K562 (cell line): Measurements from ENCODE around the gene NMRAL1. TPM values are rescaled to one million over a fixed set of nuclear protein-coding genes. Genes with fewer than 3 reads are reported as not detected.

Experiments used
- CCNT2 ChIP-seq: IDR thresholded peaks from 2 replicates; pipeline ENCODE4 v1.6.1; 2011; ENCODE audit warnings: borderline replicate concordance, low read depth, mild to moderate bottlenecking, moderate library complexity, mixed read lengths, low read length; ENCODE audit not compliant: insufficient read length; ENCODE audit errors: extremely low read depth
- CREM ChIP-seq: IDR thresholded peaks from 2 replicates; pipeline ENCODE4 v1.6.1; 2014; ENCODE audit warnings: antibody characterized with exemption, low read depth
- CXXC5 ChIP-seq: fragments of 250-450 bp; sonication (Bioruptor Pico); IDR thresholded peaks from 2 replicates; pipeline ENCODE4 v1.8.0; 2022; ENCODE audit warnings: inconsistent platforms, mild to moderate bottlenecking, moderate library complexity
- FOSL1 ChIP-seq: fragments of 200-800 bp; sonication (Bioruptor generic); conservative IDR thresholded peaks from 2 replicates; pipeline ENCODE4 v1.6.1; 2016; ENCODE audit warnings: missing genetic modification characterization, missing compliant biosample characterization
- GABPA ChIP-seq: fragments of 200-800 bp; sonication (Bioruptor generic); conservative IDR thresholded peaks from 2 replicates; pipeline ENCODE4 v1.6.1; 2016; ENCODE audit warnings: low read depth, missing genetic modification characterization, missing compliant biosample characterization
- GABPB1 ChIP-seq: sonication (generic); formaldehyde crosslinking; IDR thresholded peaks from 2 replicates; pipeline ENCODE4 v1.8.0; 2022; ENCODE audit warnings: mild to moderate bottlenecking, missing genetic modification reagents
- HCFC1 ChIP-seq: IDR thresholded peaks from 2 replicates; pipeline ENCODE4 v1.6.1; 2012; ENCODE audit warnings: low read depth, low read length, improper control_type of control experiment
- MAFK ChIP-seq: IDR thresholded peaks from 2 replicates; pipeline ENCODE4 v1.6.1; 2011; ENCODE audit warnings: low read length, improper control_type of control experiment
- MYBL2 ChIP-seq, 2 experiments: fragments of 450-650 bp in 1 of 2; sonication (generic) in 1 of 2; formaldehyde crosslinking in 1 of 2; IDR thresholded peaks; 2 replicates each; pipeline versions ENCODE4 v1.6.1 to v1.8.1; 2017 to 2022; ENCODE audit warnings: borderline replicate concordance in 1 of 2, inconsistent platforms in 1 of 2, low read depth in 1 of 2, mild to moderate bottlenecking in 1 of 2, missing genetic modification reagents in 1 of 2, moderate library complexity in 1 of 2
- NCOA6 ChIP-seq: fragments of 450-650 bp; IDR thresholded peaks from 2 replicates; pipeline ENCODE4 v1.6.1; 2017; ENCODE audit warnings: mild to moderate bottlenecking
- NR3C1 ChIP-seq: sonication (generic); formaldehyde crosslinking; IDR thresholded peaks from 2 replicates; pipeline ENCODE4 v1.8.1; 2022; ENCODE audit warnings: missing genetic modification reagents
- PHF8 ChIP-seq: fragments of 200-600 bp; sonication (generic); IDR thresholded peaks from 2 replicates; pipeline ENCODE4 v1.6.1; 2012; ENCODE audit warnings: mixed run types, mild to moderate bottlenecking, inconsistent platforms, low read length, moderate library complexity, borderline replicate concordance
- RBM17 ChIP-seq: fragments of 200-400 bp; formaldehyde crosslinking; IDR thresholded peaks from 2 replicates; pipeline ENCODE4 v1.6.1; 2017; ENCODE audit warnings: low read depth, mild to moderate bottlenecking, low read length, borderline replicate concordance
- STAT5A ChIP-seq: IDR thresholded peaks from 2 replicates; pipeline ENCODE4 v1.6.1; 2012; ENCODE audit warnings: low read length, inconsistent platforms, borderline replicate concordance
- TBP ChIP-seq: optimal IDR thresholded peaks from 2 replicates; pipeline ENCODE3; 2011; ENCODE audit warnings: low read depth, low read length, improper control_type of control experiment
- ZBTB7A ChIP-seq: IDR thresholded peaks from 2 replicates; pipeline ENCODE4 v1.6.1; 2011; ENCODE audit warnings: low read depth, mild to moderate bottlenecking, low read length, moderate library complexity, borderline replicate concordance; ENCODE audit not compliant: control insufficient read depth
- ZNF143 ChIP-seq: sonication (generic); formaldehyde crosslinking; IDR thresholded peaks from 2 replicates; pipeline ENCODE4 v1.9.0; 2022; ENCODE audit warnings: mild to moderate bottlenecking, missing genetic modification reagents
- ZNF507 ChIP-seq: conservative IDR thresholded peaks from 2 replicates; pipeline ENCODE4 v1.6.1; 2017; ENCODE audit warnings: missing genetic modification characterization, missing compliant biosample characterization
- ZNF57 ChIP-seq: fragments of 450-650 bp; formaldehyde crosslinking; IDR thresholded peaks from 2 replicates; pipeline ENCODE4 v1.4.0; 2020; ENCODE audit warnings: mild to moderate bottlenecking, moderate library complexity
- polyA plus RNA-seq, 8 experiments: library from polyadenylated mRNA; depleted of rRNA in 4 of 8; stranded (reverse) in 5 of 8; unstranded in 3 of 8; fragments of >200 nt; fragmentation: Nextera tagmentation in 2 of 8; fragmentation: Illumina TruSeq in 1 of 8; extraction: Ambion mirVana in 2 of 8; extraction: Trizol in 1 of 8; gene quantifications; 2 replicates each; pipeline versions ENCODE4 v1.2.1 to v1.2.3, GENCODE V29; 2011 to 2014; ENCODE audit warnings: inconsistent platforms in 1 of 8, missing spikeins in 1 of 8
- total RNA-seq, 7 experiments: library from RNA; depleted of rRNA in 6 of 7; stranded (reverse); fragments of >200 nt in 6 of 7; fragmentation: Illumina TruSeq in 2 of 7; extraction: Trizol in 2 of 7; gene quantifications; 2 replicates each; pipeline versions ENCODE4 v1.2.1 to v1.2.3, GENCODE V29; 2011 to 2021; ENCODE audit warnings: low replicate concordance in 1 of 7
- TF ChIP-seq, protein P1 (sequence below): fragments of 450-650 bp; IDR thresholded peaks from 2 replicates; pipeline ENCODE4 v1.6.1; 2018; ENCODE audit not compliant: partially characterized antibody
- TF ChIP-seq, protein P2 (sequence below): fragments of 450-650 bp; IDR thresholded peaks from 2 replicates; pipeline ENCODE4 v1.6.1; 2017; ENCODE audit warnings: mild to moderate bottlenecking, moderate library complexity
- TF ChIP-seq, protein P3 (sequence below), 2 experiments: IDR thresholded peaks; 2 replicates each; pipeline ENCODE4 v1.6.1; 2011; ENCODE audit warnings: borderline replicate concordance in 1 of 2, control low read depth in 1 of 2, low read depth in 1 of 2, low read length in 1 of 2, mild to moderate bottlenecking in 1 of 2, mixed read lengths in 1 of 2, moderate library complexity in 1 of 2; ENCODE audit not compliant: insufficient read depth in 1 of 2, insufficient read length in 1 of 2, poor library complexity in 1 of 2, severe bottlenecking in 1 of 2; ENCODE audit errors: extremely low read depth in 1 of 2

Gene NMRAL1
- total and polyA plus RNA-seq, 9 of the 15 experiments (the other 6 are each of a cell fraction or from before 2014, with no cell fraction given) = 6.3 to 116 (median 63.2) TPM

DNA sequence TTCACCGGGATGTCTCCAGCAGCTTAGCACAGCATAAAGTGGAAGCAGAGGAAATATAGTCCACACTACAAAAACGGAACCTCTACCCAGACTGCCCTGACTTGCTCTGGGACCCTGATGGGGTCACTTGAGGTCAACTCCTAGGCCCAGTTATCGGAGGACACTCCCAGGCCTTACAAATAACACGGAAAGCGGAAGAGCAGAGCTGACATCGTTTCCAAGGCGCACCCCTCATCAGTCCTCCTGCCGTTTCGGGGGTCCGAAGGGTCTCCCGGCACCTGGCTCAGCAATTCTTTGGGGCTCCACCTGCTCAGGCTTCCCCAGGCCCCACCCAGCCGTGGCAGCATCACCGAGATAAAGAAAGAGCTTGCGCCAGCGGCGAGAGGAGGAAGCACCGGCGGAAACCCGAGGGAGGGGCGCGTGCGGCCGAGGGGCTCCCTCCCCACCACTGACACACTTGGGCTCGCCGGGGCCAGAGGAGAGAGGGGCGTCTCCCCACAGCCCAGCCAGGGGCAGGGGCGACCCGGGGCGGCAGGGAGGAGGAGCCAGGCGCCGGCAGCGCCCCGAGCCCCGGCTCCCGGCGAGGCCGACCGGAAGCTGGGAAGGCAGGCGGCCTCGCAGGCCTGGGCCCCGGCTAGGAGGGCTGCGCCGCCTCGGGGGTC lies 58.8 kb downstream of the NMRAL1 start (continued):
- TF ChIP-seq MYBL2 (IDR thresholded peaks at IDR 0.05; ENCODE audit: low read depth) (no peak), MYBL2 (CRISPR knock-in tag; IDR thresholded peaks at IDR 0.05; ENCODE audit: borderline replicate concordance) (no peak), ZNF57 (CRISPR knock-in tag) (no peak), CREM (no peak), ZBTB7A (peak; percentile 82), TBP (peak; percentile 22), CXXC5 (CRISPR knock-in tag) (0 out of 2 replicates have a peak, but pooled peaks have one; percentile 8), HCFC1 (no peak), MAFK (no peak; the same call in 1 of the 2 replicates), FOSL1 (tag) (no peak), CCNT2 (peak; percentile 21), ZNF143 (CRISPR knock-in tag) (no peak), PHF8 (peak; percentile 41), ZNF507 (tag) (no peak), STAT5A (no peak), NR3C1 (CRISPR knock-in tag) (peak; percentile 1; the same call in 1 of the 2 replicates), RBM17 (no peak), NCOA6 (no peak), GABPA (tag) (peak; percentile 74), GABPB1 (CRISPR knock-in tag) (0 out of 2 replicates have a peak, but pooled peaks have one; percentile 14)
- TF ChIP-seq, protein P1, sequence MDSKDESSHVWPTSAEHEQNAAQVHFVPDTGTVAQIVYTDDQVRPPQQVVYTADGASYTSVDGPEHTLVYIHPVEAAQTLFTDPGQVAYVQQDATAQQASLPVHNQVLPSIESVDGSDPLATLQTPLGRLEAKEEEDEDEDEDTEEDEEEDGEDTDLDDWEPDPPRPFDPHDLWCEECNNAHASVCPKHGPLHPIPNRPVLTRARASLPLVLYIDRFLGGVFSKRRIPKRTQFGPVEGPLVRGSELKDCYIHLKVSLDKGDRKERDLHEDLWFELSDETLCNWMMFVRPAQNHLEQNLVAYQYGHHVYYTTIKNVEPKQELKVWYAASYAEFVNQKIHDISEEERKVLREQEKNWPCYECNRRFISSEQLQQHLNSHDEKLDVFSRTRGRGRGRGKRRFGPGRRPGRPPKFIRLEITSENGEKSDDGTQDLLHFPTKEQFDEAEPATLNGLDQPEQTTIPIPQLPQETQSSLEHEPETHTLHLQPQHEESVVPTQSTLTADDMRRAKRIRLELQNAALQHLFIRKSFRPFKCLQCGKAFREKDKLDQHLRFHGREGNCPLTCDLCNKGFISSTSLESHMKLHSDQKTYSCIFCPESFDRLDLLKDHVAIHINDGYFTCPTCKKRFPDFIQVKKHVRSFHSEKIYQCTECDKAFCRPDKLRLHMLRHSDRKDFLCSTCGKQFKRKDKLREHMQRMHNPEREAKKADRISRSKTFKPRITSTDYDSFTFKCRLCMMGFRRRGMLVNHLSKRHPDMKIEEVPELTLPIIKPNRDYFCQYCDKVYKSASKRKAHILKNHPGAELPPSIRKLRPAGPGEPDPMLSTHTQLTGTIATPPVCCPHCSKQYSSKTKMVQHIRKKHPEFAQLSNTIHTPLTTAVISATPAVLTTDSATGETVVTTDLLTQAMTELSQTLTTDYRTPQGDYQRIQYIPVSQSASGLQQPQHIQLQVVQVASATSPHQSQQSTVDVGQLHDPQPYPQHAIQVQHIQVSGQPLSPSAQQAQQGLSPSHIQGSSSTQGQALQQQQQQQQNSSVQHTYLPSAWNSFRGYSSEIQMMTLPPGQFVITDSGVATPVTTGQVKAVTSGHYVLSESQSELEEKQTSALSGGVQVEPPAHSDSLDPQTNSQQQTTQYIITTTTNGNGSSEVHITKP = peak; percentile 65
- TF ChIP-seq, protein P2, sequence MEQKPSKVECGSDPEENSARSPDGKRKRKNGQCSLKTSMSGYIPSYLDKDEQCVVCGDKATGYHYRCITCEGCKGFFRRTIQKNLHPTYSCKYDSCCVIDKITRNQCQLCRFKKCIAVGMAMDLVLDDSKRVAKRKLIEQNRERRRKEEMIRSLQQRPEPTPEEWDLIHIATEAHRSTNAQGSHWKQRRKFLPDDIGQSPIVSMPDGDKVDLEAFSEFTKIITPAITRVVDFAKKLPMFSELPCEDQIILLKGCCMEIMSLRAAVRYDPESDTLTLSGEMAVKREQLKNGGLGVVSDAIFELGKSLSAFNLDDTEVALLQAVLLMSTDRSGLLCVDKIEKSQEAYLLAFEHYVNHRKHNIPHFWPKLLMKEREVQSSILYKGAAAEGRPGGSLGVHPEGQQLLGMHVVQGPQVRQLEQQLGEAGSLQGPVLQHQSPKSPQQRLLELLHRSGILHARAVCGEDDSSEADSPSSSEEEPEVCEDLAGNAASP = no peak; the same call in 1 of the 2 replicates
- TF ChIP-seq, protein P3, sequence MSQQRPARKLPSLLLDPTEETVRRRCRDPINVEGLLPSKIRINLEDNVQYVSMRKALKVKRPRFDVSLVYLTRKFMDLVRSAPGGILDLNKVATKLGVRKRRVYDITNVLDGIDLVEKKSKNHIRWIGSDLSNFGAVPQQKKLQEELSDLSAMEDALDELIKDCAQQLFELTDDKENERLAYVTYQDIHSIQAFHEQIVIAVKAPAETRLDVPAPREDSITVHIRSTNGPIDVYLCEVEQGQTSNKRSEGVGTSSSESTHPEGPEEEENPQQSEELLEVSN (IDR thresholded peaks at IDR 0.05; ENCODE audit: borderline replicate concordance in 1 of 2, extremely low read depth in 1 of 2, insufficient read depth in 1 of 2, insufficient read length in 1 of 2, low read depth in 1 of 2, low read length in 1 of 2, poor library complexity in 1 of 2, severe bottlenecking in 1 of 2) = peak in 1 of 2 experiments; percentile 30
